ENCODE measurements around the gene ZDBF2.

DNA sequence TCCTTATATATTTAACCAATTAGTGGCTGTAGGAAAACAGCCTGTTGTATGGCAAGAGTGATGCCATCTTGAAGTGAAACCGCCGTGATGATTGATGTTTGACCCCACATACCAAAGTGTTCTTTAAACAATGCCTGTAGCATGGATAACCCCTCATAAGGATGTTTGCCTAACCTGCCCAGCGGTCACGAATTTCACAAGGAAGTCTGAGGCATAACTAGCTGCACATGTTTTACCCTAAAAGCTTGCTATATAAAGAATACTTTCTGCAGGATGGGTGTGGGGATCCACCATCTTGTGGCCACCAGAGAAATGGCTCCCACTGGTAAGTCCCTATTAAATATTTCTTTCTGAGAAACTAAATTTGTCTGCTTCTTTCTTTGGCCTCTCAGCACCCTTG lies 68.7 kb downstream of the ZDBF2 start:
- TF ChIP-seq, protein P1, sequence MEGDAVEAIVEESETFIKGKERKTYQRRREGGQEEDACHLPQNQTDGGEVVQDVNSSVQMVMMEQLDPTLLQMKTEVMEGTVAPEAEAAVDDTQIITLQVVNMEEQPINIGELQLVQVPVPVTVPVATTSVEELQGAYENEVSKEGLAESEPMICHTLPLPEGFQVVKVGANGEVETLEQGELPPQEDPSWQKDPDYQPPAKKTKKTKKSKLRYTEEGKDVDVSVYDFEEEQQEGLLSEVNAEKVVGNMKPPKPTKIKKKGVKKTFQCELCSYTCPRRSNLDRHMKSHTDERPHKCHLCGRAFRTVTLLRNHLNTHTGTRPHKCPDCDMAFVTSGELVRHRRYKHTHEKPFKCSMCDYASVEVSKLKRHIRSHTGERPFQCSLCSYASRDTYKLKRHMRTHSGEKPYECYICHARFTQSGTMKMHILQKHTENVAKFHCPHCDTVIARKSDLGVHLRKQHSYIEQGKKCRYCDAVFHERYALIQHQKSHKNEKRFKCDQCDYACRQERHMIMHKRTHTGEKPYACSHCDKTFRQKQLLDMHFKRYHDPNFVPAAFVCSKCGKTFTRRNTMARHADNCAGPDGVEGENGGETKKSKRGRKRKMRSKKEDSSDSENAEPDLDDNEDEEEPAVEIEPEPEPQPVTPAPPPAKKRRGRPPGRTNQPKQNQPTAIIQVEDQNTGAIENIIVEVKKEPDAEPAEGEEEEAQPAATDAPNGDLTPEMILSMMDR (IDR thresholded peaks at IDR 0.05) = no peak
- no peak for TF ChIP-seq POLR2A (IDR thresholded peaks at IDR 0.05)
